ENCODE data around the gene RAB3GAP1. TPM values are rescaled to one million over a fixed set of nuclear protein-coding genes. Genes with fewer than 3 reads are reported as not detected.

The RAB3GAP1 gene
- total RNA-seq, 1 experiment from 2014 or later: 33.7 TPM

Other genes starting within 250 kb of the RAB3GAP1 start
- not detected in 2 replicates for gene ACMSD, start 213.7 kb upstream of the RAB3GAP1 start, total RNA-seq (2014; rRNA removed; shearing (Covaris generic))
- 7.4 and 15.8 TPM in 2 replicates for gene CCNT2, start 133.5 kb upstream of the RAB3GAP1 start, total RNA-seq (2014; rRNA removed; shearing (Covaris generic))
- gene MAP3K19, start 4.8 kb upstream of the RAB3GAP1 start, total RNA-seq (2014; rRNA removed; shearing (Covaris generic)): not detected in 2 replicates